Fibroblast of villous mesenchyme (primary cell): ENCODE measurements around the gene BLTP1. TPM values are rescaled to one million over a fixed set of nuclear protein-coding genes. Genes with fewer than 3 reads are reported as not detected.

Experiments used
- DNase-seq: peaks from one replicate; pipeline ENCODE4 v3.0.0-alpha.2; 2010; ENCODE audit warnings: low read depth
- H3K4me3 ChIP-seq: 2 replicates; pipeline ENCODE4 v1.5.1; 2011; ENCODE audit warnings: low read depth, mild to moderate bottlenecking, low read length
- total RNA-seq: library from RNA; depleted of rRNA; stranded (reverse); fragments of >200 nt; gene quantifications from 2 replicates; pipeline ENCODE4 v1.2.3, GENCODE V29; 2012
- TF ChIP-seq, protein P1 (sequence below): IDR thresholded peaks from 2 replicates; pipeline ENCODE4 v1.5.1; 2012; ENCODE audit warnings: low read depth, mild to moderate bottlenecking, low read length; ENCODE audit not compliant: insufficient read depth

The BLTP1 gene
- total RNA-seq, 1 donor = 133 TPM

- H3K4me3 ChIP-seq = no peak overlapping the region
- no peak for DNase-seq
- TF ChIP-seq, protein P1, sequence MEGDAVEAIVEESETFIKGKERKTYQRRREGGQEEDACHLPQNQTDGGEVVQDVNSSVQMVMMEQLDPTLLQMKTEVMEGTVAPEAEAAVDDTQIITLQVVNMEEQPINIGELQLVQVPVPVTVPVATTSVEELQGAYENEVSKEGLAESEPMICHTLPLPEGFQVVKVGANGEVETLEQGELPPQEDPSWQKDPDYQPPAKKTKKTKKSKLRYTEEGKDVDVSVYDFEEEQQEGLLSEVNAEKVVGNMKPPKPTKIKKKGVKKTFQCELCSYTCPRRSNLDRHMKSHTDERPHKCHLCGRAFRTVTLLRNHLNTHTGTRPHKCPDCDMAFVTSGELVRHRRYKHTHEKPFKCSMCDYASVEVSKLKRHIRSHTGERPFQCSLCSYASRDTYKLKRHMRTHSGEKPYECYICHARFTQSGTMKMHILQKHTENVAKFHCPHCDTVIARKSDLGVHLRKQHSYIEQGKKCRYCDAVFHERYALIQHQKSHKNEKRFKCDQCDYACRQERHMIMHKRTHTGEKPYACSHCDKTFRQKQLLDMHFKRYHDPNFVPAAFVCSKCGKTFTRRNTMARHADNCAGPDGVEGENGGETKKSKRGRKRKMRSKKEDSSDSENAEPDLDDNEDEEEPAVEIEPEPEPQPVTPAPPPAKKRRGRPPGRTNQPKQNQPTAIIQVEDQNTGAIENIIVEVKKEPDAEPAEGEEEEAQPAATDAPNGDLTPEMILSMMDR = no peak
Measured at GRCh38 chr4:122121593-122121992, 30.5 kb upstream of the BLTP1 start.

- TF ChIP-seq, protein P1 = no peak
- H3K4me3 ChIP-seq = no peak overlapping the region
- no peak for DNase-seq
Measured at GRCh38 chr4:122122083-122122482, 30.0 kb upstream of the BLTP1 start.

DNA sequence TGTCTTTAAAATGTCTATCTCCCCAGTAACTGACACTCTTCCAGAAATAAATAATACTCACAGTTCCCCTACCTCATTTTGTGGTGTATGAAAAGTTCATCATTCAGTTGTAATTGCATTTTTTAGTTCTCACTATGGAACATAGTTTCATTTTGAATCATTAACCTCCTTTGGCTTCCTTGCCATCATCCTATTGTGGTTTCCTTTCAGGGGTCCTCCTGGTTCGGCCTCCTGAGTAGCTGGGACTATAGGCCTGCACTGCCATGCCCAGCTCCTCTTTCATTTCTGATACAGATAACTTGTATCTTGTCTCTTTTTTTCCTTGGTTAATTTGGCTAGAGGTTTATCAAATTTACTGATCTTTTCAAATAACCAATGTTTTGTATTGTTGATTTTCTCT lies 23.1 kb upstream of the BLTP1 start:
- no peak overlapping the region for H3K4me3 ChIP-seq
- TF ChIP-seq, protein P1 = no peak
- no peak for DNase-seq

GRCh38 chr4:122131562-122132157 lies 20.5 kb upstream of the BLTP1 start:
- no peak for DNase-seq
- TF ChIP-seq, protein P1 = no peak
- no peak overlapping the region for H3K4me3 ChIP-seq

DNA sequence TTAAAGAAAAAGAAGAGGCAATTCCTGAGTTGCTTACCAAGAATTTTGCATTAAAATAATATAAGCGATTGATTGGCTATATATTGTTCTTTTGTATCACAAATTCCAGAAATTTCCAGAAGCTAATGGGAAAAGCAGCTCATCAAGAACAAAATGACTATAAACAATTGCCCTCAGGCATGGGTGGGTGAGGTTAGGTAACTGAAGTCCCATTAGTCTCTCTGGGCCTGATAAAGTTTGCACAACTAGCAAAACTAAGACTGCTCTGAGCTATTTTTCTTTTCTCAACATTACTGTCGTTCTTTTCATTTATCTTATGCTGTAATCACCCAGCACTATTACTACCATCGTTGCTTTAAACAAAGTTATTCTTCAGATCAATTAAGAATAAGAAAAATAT lies 19.2 kb upstream of the BLTP1 start:
- no peak for DNase-seq
- TF ChIP-seq, protein P1 = no peak
- no peak overlapping the region for H3K4me3 ChIP-seq

DNA sequence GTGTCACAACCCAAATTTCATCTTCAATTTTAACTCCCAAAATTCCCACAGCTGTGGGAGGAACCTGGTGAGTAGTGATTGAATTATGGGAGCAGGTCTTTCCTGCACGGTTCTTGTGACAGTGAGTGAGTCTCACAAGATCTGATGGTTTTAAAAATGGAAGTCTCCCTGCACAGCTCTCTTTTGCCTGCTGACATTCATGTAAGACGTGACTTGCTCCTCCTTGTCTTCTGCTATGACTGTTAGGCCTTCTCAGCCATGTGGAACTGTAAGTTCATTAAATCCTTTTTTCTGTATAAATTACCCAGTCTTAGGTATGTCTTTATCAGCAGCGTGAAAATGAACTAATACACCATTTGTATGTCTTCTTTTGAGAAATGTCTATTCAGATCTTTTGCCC lies 13.0 kb upstream of the BLTP1 start:
- DNase-seq = no peak
- H3K4me3 ChIP-seq = no peak overlapping the region
- TF ChIP-seq, protein P1 = no peak

DNA sequence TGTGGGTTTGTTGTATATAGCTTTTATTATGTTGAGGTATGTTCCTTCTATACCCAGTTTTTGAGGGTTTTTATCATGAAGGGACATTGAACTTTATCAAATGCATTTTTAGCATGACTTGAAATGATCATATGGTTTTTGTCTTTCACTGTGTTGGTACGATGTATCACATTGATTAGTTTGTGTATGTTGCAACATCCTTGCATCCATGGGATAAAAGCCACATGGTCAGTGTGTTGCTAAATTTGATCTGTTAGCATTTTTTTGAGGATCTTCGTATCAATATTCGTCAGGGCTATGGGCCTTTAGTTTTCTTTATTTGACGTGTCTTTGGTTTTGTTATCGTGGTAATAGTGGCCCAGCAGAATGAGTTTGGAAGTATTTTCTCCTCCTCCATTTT lies 11.3 kb upstream of the BLTP1 start:
- no peak overlapping the region for H3K4me3 ChIP-seq
- TF ChIP-seq, protein P1 = no peak
- DNase-seq = no peak
